Right atrium auricular region (tissue), 2 donors: ENCODE data around the gene MAPK8. TPM values are rescaled to one million over a fixed set of nuclear protein-coding genes. Genes with fewer than 3 reads are reported as not detected.
A peak's percentile ranks its signal among the peaks of the same experiment; 100 is the strongest.

Experiments
- DNase-seq: peaks from one replicate; pipeline ENCODE4 v3.0.0-alpha.2; 2019; ENCODE audit warnings: low spot score
- H3K27ac ChIP-seq, 2 donors: fragments of 200-600 bp; sonication (generic); 1 replicate in 1 of 2; 2 replicates in 1 of 2; pipeline ENCODE4 v1.5.1; 2016 to 2019
- H3K27me3 ChIP-seq, 2 donors: fragments of 200-600 bp; sonication (generic); one replicate each; pipeline versions ENCODE4 v1.5.1 to v1.6.0; 2017 to 2019
- H3K36me3 ChIP-seq: fragments of 200-600 bp; sonication (generic); one replicate; pipeline ENCODE4 v1.5.1; 2016
- H3K4me1 ChIP-seq, 2 donors: fragments of 200-600 bp; sonication (generic); one replicate each; pipeline versions ENCODE4 v1.5.1 to v1.6.0; 2017 to 2019
- H3K4me3 ChIP-seq, 2 donors: fragments of 200-600 bp; sonication (generic); 1 replicate in 1 of 2; 2 replicates in 1 of 2; pipeline ENCODE4 v1.5.1; 2017 to 2019; ENCODE audit warnings: mild to moderate bottlenecking in 1 of 2, moderate library complexity in 1 of 2
- H3K9me3 ChIP-seq, 2 donors: fragments of 200-600 bp; sonication (generic); one replicate each; pipeline ENCODE4 v1.5.1; 2019
- CTCF ChIP-seq, 2 donors: fragments of 200-600 bp; sonication (generic); IDR thresholded peaks; one replicate each; pipeline ENCODE4 v1.5.1; 2019; ENCODE audit warnings: antibody characterized with exemption in 2 of 2
- total RNA-seq, 2 donors: library from RNA; depleted of rRNA; stranded (reverse); fragments of >200 nt; gene quantifications; one replicate each; pipeline ENCODE4 v1.1.0, GENCODE V29; 2016

The MAPK8 gene
- total RNA-seq, 2 donors from 2014 or later: 22.3 to 26.5 TPM

DNA sequence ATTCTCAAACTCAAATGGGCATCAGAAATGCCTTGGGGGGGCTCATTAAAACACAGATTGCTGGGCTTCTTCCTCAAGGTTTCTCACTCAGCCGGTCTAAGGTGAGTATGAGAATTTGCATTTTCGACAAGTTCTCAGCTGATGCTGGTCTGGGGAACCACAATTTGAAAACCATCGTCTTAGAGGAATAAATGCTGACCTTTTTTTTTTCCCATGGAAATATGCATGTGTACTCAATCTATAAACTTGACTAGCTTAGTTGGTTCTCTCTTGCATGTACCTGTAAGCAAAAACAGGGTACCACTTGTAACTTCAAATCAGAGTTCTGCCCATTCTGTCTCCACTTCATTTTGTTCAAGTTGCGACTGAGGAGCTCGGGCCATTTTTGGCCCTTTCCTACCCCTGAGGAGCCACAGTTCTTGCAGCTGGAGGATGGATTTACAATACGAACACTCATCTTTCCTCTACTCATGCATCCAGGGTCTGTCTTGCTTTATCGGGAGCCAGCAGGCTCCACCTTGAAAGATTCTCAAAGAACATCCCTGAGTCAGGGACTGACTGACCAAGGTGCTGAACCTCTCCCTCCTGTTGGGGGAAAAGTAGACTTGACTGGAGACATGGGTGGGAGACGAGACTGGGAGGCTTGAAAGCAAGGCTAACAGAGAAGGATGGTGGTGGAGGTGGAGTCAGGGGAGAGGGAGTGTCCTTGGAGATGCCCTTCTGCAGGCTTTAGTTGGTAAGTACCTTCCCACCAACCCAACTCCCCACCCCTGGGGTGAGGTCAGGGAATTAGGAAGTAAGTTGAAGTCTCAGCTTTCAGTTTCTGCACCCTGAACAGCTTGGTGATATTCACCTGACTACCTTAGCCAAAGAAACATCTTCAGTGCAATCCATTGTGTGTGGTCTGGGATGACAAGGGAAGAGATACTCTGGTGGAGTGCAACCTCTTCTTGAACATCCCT, 3.7 kb upstream of the MAPK8 start:
- peaks cover 0 to 11% of the 10 kb centered on the region in 2 donors for H3K4me1 ChIP-seq
- H3K27me3 ChIP-seq: no peaks in the 10 kb centered on the region
- H3K27ac ChIP-seq: no peak overlapping the region
- no peak for DNase-seq
- no peaks in the 10 kb centered on the region for H3K36me3 ChIP-seq
- H3K9me3 ChIP-seq: no peaks in the 10 kb centered on the region
- TF ChIP-seq CTCF (IDR thresholded peaks at IDR 0.05): no peak
- no peak overlapping the region for H3K4me3 ChIP-seq

- no peaks in the 10 kb centered on the region for H3K36me3 ChIP-seq
- peak overlapping the region; percentile 89 to 93 for H3K4me3 ChIP-seq
- DNase-seq: no peak
- peak overlapping the region; percentile 97 to 98 for H3K27ac ChIP-seq
- H3K27me3 ChIP-seq: no peaks in the 10 kb centered on the region
- H3K4me1 ChIP-seq: peaks cover 0 to 33% of the 10 kb centered on the region in 2 donors
- no peak for TF ChIP-seq CTCF (IDR thresholded peaks at IDR 0.05)
- H3K9me3 ChIP-seq: no peaks in the 10 kb centered on the region
Measured at GRCh38 chr10:48305905-48306264, 592 bp upstream of the MAPK8 start.

GRCh38 chr10:48306870-48307710, 613 bp downstream of the MAPK8 start:
- no peaks in the 10 kb centered on the region for H3K27me3 ChIP-seq
- peak; percentile 66 for DNase-seq
- H3K9me3 ChIP-seq: no peaks in the 10 kb centered on the region
- H3K4me3 ChIP-seq: peak overlapping the region; percentile 89 to 93
- no peak for TF ChIP-seq CTCF (IDR thresholded peaks at IDR 0.05)
- peaks cover 0 to 33% of the 10 kb centered on the region in 2 donors for H3K4me1 ChIP-seq
- no peaks in the 10 kb centered on the region for H3K36me3 ChIP-seq
- peak overlapping the region; percentile 97 to 98 for H3K27ac ChIP-seq

GRCh38 chr10:48307711-48308018, 1.2 kb downstream of the MAPK8 start:
- no peaks in the 10 kb centered on the region for H3K9me3 ChIP-seq

DNA sequence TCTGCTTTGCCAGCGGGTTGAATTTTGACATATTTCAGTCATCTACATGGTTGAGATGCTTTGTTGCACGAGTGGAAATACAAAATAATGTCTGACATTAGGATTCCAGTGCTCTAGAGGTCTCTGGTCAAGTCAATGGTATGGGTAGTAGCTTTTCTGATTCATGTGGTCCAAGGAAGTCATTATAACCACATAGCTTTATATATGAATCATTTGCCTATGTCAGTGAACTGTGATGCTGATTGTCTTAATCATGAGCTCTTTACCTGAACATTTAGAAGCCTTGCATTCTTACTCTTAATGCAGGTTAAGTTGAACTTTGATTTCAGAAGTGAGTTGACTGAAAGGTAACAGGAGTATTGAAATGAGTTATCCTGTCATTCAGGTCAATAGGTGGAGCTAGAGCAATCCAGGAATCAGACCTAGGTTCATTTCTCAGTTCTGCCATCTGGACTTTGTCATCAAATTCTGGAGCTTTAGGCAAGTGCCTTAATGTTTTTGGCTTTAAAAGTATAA, 3.3 kb downstream of the MAPK8 start:
- H3K27me3 ChIP-seq: no peaks in the 10 kb centered on the region
- peak in 1 of 2 donors; percentile 47 for TF ChIP-seq CTCF (IDR thresholded peaks at IDR 0.05)
- no peak overlapping the region for H3K27ac ChIP-seq
- no peaks in the 10 kb centered on the region for H3K36me3 ChIP-seq
- H3K9me3 ChIP-seq: no peaks in the 10 kb centered on the region
- peaks cover 0 to 33% of the 10 kb centered on the region in 2 donors for H3K4me1 ChIP-seq
- DNase-seq: no peak
- H3K4me3 ChIP-seq: no peak overlapping the region

More at GRCh38 chr10:48307711-48308018, 1.2 kb downstream of the MAPK8 start:
- no peaks in the 10 kb centered on the region for H3K27me3 ChIP-seq
- H3K36me3 ChIP-seq: no peaks in the 10 kb centered on the region
- H3K4me3 ChIP-seq: peak overlapping the region; percentile 89 to 93
- TF ChIP-seq CTCF (IDR thresholded peaks at IDR 0.05): no peak
- peak overlapping the region; percentile 97 to 98 for H3K27ac ChIP-seq
- H3K4me1 ChIP-seq: peaks cover 0 to 33% of the 10 kb centered on the region in 2 donors
- DNase-seq: no peak
